ENCODE measurements around the gene NWD2. TPM values are rescaled to one million over a fixed set of nuclear protein-coding genes. Genes with fewer than 3 reads are reported as not detected.

NWD2 gene
- polyA plus RNA-seq, 1 donor from 2014 or later, result not detected

DNA sequence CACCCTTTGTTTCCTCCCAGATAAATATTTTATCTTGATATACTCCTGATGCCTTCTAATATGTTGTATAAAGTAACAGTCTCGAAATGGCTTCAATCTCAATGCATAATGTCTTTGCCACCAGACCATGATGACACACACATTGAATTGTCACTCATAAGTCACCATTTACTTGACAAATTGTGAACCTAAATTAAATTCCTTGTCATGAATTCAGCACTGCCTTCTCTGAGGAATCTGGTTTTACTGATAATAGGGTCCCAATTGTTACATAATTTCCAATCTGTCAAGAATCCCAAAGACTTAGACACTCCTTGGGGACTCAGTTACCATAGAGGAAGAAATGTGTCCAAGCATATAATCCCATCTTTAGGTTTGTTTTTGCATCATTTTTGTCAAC, 82.3 kb downstream of the NWD2 start:
- Mint-ChIP-seq H3K27ac (no peak overlapping the region), H3K9me3 (peaks cover 0 to 6% (median 5%) of the 10 kb centered on the region in 3 donors), H3K36me3 (no peaks in the 10 kb centered on the region), H3K4me1 (no peaks in the 10 kb centered on the region), H3K4me3 (no peak overlapping the region), H3K27me3 (no peaks in the 10 kb centered on the region)

DNA sequence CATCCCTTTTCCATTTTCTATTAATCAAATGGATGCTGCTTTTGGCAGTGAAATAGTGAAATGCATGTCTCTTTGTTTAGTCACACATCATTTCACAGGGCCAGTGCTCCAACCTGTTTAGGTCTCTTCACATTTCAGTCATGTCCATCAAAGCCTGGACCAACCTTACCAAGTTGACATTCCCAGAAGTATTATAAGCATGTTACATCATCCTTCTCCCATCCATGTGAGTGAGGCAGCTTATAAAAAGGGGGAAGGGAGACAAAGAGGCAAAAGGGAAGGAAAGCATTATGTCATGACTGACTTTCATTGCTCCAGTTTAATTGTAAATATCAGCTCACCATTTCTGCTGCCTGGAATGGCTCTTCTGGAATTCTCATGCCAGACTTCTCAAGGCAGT, 94.4 kb downstream of the NWD2 start:
- Mint-ChIP-seq H3K27ac (peak overlapping the region in 1 of 3 donors; percentile 40), H3K36me3 (no peaks in the 10 kb centered on the region), H3K4me3 (no peak overlapping the region), H3K9me3 (peaks cover 2 to 14% (median 5%) of the 10 kb centered on the region in 3 donors), H3K4me1 (no peaks in the 10 kb centered on the region), H3K27me3 (no peaks in the 10 kb centered on the region)

DNA sequence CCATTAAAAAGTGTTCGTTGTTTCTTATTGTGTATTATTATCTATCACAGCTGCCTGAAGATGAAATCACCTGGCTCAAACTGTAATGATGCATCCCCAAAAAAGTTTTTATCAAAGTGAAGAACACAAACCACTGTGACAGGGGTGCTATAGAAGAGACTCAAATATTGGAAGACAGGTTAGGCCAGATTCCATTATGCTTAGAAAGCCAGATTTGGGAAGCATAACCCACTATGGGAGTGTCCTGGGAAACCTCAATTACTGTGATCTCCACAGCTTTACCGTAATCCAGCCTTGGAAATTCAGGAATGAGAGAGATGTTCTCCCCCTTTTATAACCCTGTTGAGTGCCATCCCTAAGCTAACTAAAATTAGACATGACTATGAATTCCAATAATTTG, 114.2 kb downstream of the NWD2 start:
- Mint-ChIP-seq H3K27ac (no peak overlapping the region), H3K9me3 (peaks cover 0 to under 1% (median 0%) of the 10 kb centered on the region in 3 donors), H3K27me3 (peaks cover 7% of the 10 kb centered on the region), H3K4me1 (no peaks in the 10 kb centered on the region), H3K4me3 (no peak overlapping the region), H3K36me3 (no peaks in the 10 kb centered on the region)

DNA sequence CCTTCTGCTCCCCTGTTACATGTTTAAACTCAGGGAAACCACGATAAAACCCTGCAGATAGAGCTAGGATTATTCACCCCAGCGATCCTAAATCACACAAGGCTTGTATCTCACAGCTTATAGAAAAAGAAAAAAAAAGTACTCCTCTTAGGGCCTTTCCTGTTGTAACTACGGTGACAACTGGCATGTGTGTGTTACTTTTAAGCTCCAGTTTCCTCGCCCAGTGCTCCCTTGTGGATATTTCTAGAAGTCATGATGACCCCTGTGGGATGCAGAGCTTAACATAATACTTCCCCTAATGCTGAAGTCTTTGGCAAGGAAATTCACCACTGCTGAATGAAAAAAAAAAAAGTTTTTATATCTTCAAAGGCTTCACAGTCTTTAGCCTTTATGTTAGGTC, 114.7 kb downstream of the NWD2 start:
- H3K4me1 Mint-ChIP-seq, result no peaks in the 10 kb centered on the region
- H3K9me3 Mint-ChIP-seq, result no peaks in the 10 kb centered on the region
- no peak overlapping the region for H3K4me3 Mint-ChIP-seq

DNA sequence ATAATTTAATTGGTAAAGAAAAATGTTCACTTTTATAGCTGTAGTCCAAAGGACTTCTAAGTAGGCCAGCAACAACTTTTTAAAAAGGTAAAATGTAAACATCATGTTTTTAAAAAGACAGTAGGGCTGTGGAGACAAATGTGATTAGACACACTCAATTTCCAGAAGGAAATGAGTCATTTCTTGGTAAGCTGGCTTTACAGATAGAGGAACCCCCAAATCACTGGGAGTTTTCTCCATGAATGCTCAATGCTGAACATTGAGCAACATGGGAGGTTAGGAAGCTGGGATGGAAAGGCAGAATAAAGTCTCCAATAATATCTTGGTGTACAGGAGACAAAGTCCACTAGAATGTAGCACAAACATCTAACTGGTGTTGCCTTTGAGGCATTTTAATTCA, 121.3 kb downstream of the NWD2 start:
- peaks cover 7% of the 10 kb centered on the region for H3K27me3 Mint-ChIP-seq
- no peaks in the 10 kb centered on the region for H3K36me3 Mint-ChIP-seq
- no peak overlapping the region for H3K4me3 Mint-ChIP-seq
- H3K27ac Mint-ChIP-seq, result no peak overlapping the region
- no peaks in the 10 kb centered on the region for H3K9me3 Mint-ChIP-seq
- H3K4me1 Mint-ChIP-seq, result no peaks in the 10 kb centered on the region

More for the DNA sequence above, 114.7 kb downstream of the NWD2 start:
- no peaks in the 10 kb centered on the region for H3K36me3 Mint-ChIP-seq
- no peak overlapping the region for H3K27ac Mint-ChIP-seq
- peaks cover 7% of the 10 kb centered on the region for H3K27me3 Mint-ChIP-seq

DNA sequence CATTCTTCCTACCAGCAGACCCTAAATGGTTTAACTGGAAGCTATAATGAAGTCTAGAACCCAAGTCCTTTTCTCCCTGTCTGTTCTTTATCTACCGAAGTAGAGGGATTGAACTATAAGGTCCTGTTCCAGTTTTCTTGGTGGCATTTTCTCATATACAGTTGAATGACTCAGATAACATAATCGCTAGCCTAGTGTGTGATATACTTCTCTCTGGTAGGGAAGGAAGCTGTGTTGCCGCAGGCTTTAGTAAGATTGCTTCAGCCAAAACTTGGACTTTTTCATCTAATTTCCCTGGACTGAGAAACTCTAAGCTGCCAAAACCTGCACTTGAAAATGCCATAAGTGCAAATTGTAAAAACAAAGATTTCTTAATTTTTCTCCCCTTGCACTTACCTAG, 123.4 kb downstream of the NWD2 start:
- Mint-ChIP-seq H3K9me3 (no peaks in the 10 kb centered on the region), H3K4me1 (no peaks in the 10 kb centered on the region), H3K36me3 (no peaks in the 10 kb centered on the region), H3K27ac (no peak overlapping the region), H3K27me3 (peaks cover 2% of the 10 kb centered on the region), H3K4me3 (no peak overlapping the region)

DNA sequence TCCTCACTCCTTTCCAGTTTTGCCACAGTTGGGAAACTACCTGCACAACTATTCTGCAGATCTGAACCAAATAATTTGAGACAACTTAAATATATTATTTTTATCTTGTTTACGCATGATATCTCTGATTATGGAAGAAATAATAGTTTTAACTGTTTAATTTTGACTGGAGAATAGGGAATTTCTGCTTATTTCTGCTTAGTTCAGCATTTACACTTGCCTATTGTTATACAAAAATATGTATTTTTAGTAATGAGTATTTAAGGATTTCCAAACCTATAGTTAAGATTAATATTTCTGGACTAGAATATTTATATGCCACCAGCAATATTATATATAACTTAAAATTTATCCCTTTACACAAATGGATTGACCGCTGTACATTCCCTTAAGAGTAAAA, 125.5 kb downstream of the NWD2 start:
- no peak overlapping the region for H3K4me3 Mint-ChIP-seq
- H3K27ac Mint-ChIP-seq, result peak overlapping the region in 1 of 3 donors; percentile 11
- no peaks in the 10 kb centered on the region for H3K36me3 Mint-ChIP-seq
- no peaks in the 10 kb centered on the region for H3K4me1 Mint-ChIP-seq
- H3K9me3 Mint-ChIP-seq, result no peaks in the 10 kb centered on the region
- H3K27me3 Mint-ChIP-seq, result peaks cover 2% of the 10 kb centered on the region

DNA sequence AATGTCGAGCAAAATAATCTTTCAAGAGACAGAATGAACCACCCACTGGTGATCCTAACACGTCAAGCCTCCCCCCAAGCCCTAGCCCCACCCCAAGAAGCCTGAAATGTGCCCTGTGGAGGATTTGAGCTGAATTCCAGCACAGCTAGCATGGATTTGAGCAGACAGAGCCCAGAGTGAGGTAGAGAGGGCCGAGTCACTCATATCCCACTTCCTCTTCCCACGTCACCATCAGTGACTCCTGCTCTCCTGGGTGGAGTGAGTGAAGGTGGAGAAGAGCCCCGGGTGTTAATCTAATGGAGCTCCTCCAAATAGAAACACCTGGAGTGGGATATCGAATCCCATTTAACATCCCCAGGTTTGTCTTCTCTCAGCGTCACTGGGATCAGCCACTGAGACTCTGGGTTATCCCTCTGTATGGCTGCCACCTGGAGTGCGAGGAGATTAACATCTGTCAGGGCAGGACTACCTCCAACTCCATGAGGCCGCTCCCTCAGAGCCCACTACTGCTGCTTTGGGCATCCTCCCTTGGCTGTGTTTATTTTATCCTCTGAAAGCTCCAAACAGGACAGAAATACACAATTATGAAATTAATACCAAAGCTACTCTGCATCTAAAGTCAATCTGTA, 136.6 kb downstream of the NWD2 start:
- Mint-ChIP-seq H3K27ac (no peak overlapping the region), H3K4me1 (no peaks in the 10 kb centered on the region), H3K27me3 (peaks cover 1% of the 10 kb centered on the region), H3K4me3 (no peak overlapping the region), H3K36me3 (no peaks in the 10 kb centered on the region), H3K9me3 (no peaks in the 10 kb centered on the region)

DNA sequence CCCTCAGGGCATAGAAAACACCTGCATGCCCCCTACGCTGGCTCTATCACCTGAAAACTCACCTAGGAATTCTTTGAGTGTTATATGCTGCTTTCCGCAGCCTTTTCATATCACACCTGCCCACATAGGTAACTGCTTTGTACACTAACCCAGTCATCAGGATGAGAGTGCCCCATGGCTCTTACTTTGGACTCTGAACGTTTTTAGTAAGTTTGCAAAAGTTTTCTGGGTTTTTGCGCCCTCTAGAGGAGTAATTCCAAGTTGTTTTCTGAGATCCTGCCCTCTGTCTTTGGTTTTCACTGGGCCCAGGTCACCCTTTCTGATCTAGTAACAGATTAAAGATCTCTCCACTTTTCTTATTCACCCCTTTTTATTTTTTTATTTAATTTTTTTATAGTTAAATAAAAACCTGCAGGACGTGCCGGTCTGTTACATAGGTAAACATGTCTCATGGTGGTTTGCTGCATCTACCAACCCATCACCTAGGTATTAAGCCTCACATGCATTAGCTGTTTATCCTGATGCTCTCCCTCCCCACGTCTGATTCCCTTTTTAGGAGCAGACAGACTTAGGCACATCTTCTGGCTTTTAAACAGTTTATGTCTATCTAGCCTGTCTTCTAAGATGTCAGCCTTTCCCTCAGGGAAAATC, 139.2 kb downstream of the NWD2 start:
- Mint-ChIP-seq H3K27ac (no peak overlapping the region), H3K4me1 (peaks cover 0 to 1% (median 0%) of the 10 kb centered on the region in 3 donors), H3K4me3 (no peak overlapping the region)

DNA sequence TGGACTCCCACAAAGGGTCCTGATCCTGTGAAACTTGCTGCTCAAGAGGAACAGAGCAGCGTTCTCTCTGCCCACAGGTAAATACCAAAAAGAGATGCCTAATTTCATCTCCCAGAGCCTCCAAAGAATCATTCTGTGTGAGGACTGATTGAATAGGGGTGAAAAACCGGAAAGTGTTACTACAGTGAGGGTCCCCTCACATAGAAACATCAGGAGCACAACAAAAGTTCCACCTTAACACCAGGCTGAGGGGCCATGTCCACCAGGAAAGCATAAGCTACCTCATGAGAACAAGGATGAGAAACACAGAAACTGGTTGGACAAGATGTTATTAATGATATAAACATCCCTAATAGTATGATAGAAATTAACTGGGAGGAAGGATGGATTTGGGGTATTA, 140.9 kb downstream of the NWD2 start:
- peaks cover 1% of the 10 kb centered on the region for H3K27me3 Mint-ChIP-seq
- H3K27ac Mint-ChIP-seq, result no peak overlapping the region
- H3K36me3 Mint-ChIP-seq, result no peaks in the 10 kb centered on the region
- H3K4me1 Mint-ChIP-seq, result peaks cover 0 to 1% (median 0%) of the 10 kb centered on the region in 3 donors
- H3K4me3 Mint-ChIP-seq, result no peak overlapping the region
- H3K9me3 Mint-ChIP-seq, result no peaks in the 10 kb centered on the region

More for the DNA sequence above, 139.2 kb downstream of the NWD2 start:
- no peaks in the 10 kb centered on the region for H3K36me3 Mint-ChIP-seq
- H3K27me3 Mint-ChIP-seq, result peaks cover 1% of the 10 kb centered on the region
- H3K9me3 Mint-ChIP-seq, result no peaks in the 10 kb centered on the region

DNA sequence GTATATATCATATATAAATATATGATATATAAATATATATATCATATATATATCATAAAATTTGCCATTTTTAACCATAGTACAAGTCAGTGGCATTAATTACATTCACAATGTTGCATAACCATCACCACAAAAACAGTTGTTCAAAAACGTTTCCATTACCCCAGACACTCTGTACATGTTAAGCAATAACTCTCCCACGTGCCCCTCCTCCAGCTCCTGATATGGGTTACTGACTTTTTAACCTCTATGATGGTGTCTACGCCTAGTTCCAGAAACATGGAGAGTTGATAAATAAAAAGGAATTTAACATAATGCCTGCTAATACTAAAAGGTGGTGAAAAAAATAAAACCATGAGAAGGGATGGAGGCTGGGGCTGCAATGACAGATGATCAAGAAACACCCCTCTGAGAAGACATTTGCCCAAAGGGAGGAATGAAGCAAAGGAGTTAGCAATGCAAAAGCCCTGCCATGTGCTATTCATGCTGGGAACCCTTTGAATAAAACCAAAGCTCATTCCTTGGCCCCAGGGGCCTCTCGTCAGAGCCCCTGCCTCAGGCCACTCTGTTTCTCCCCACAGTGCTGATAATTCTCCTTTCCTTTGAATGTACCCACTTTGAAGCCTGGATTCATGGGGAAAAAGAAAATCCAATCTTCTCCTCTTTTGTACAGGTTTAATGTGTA, 144.3 kb downstream of the NWD2 start:
- peaks cover 4% of the 10 kb centered on the region for H3K27me3 Mint-ChIP-seq
- peaks cover 0 to 1% (median 0%) of the 10 kb centered on the region in 3 donors for H3K4me1 Mint-ChIP-seq
- H3K9me3 Mint-ChIP-seq, result no peaks in the 10 kb centered on the region
- no peaks in the 10 kb centered on the region for H3K36me3 Mint-ChIP-seq
- H3K27ac Mint-ChIP-seq, result no peak overlapping the region
- H3K4me3 Mint-ChIP-seq, result no peak overlapping the region

DNA sequence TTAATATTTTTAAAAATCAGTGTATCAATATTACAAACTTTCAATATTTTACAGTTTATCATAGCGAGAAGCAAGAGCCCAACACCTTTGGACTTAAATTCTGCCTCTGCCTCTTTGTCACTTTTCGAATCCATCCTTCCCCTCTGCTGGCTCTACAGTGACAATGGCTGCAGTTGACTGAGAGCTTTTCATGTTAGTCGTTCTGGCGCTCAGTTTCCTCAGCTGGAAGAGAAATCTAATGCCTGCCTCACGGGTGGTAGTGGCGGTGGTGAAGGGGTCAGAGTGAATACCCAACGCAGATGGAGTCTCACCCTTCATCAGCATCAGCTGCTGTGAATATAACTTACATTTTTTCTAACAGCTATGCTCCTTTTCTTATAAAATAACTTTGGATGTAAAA, 144.8 kb downstream of the NWD2 start:
- Mint-ChIP-seq H3K4me1 (peaks cover 0 to 1% (median 0%) of the 10 kb centered on the region in 3 donors), H3K27ac (no peak overlapping the region), H3K4me3 (no peak overlapping the region), H3K9me3 (no peaks in the 10 kb centered on the region), H3K36me3 (no peaks in the 10 kb centered on the region), H3K27me3 (peaks cover 4% of the 10 kb centered on the region)

DNA sequence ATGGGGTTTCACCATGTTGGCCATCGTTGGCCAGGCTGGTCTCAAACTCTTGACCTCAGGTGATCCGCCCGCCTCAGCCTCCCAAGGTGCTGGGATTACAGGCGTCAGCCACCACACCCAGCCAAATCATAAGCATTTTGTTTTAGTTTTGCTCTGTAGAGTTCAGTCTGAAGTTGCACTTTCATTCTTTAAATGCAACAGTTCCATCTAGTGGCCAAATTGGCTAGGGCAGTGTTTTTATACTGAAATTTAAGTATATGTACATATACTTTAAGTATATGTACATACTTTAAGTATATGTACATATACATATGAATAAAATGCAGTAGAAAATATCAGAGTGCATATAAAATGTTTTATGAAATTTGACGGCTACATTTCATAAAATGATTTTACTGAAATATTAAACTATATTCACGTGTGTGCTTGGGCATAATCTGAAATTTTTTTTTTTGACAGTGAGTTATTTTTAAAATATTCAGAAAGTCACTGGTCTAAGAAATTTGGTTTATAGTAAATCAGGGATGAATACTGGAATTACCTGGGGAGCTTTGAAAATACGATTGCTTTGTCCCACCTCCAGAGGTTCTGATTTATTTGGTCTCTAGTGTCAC, 145.5 kb downstream of the NWD2 start:
- Mint-ChIP-seq H3K27me3 (peaks cover 5% of the 10 kb centered on the region), H3K36me3 (no peaks in the 10 kb centered on the region), H3K4me1 (peaks cover 0 to 1% (median 0%) of the 10 kb centered on the region in 3 donors), H3K4me3 (no peak overlapping the region), H3K9me3 (no peaks in the 10 kb centered on the region), H3K27ac (no peak overlapping the region)

DNA sequence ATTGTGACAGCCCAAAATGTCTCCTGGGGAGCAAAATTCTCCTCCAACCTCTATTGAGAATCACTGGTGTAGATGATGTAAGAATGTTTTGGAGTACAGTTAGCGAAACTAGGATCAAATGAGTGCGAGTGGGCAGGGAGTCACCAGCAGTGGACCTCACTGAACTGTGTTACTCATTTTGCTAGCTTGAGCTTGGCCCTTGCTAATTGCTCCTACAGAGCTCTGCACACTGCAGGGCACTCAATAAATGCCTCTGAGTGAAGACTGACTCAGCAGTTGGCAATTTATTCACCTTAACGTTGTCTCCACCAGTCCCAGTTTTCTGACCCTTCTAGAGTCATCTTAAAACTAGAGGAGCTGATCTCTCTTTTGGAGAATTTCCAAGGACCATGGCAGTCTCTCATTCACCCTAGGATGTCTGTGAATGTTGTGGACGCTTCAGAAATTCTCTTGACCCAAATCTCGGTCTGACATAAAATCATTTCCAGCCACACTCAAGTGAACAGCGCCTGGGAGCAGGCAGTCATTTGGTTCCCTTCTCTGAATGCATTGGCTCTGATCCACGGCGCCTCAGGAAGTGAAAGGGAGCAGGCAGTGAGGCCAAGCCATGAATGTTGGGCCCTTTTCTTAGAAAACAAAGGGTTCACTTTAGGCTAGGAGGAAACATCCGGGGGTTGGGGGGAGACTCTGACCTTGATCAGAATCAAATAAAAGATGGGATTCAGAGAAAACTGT, 148.1 kb downstream of the NWD2 start:
- H3K9me3 Mint-ChIP-seq, result peaks cover 0 to under 1% (median 0%) of the 10 kb centered on the region in 3 donors
- no peaks in the 10 kb centered on the region for H3K4me1 Mint-ChIP-seq

DNA sequence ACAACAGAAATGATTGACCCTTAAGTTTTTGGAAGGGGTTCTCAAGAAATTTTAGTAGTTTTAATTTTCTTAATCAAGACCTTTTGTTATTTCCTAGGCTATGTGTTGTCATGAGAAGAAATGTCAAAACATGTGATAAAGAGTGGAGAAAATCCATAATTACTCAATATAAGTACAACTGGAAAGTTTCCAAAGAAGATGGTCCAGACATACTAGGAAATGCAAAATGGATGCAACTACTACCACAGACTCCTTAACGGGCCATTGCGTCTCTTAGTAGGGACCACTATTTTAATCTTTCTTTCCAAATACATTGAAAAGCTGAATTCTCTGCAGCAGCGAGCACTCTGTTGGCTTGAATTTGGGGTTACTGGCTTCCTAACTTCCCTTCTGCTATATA, 148.8 kb downstream of the NWD2 start:
- H3K27me3 Mint-ChIP-seq, result peaks cover 12% of the 10 kb centered on the region
- peaks cover 0 to 3% (median 1%) of the 10 kb centered on the region in 3 donors for H3K9me3 Mint-ChIP-seq
- H3K4me1 Mint-ChIP-seq, result no peaks in the 10 kb centered on the region

More for the DNA sequence above, 148.1 kb downstream of the NWD2 start:
- Mint-ChIP-seq H3K27ac (no peak overlapping the region), H3K36me3 (peaks cover 1% of the 10 kb centered on the region), H3K4me3 (no peak overlapping the region), H3K27me3 (peaks cover 10% of the 10 kb centered on the region)

More for the DNA sequence above, 148.8 kb downstream of the NWD2 start:
- H3K27ac Mint-ChIP-seq, result no peak overlapping the region
- H3K4me3 Mint-ChIP-seq, result no peak overlapping the region
- H3K36me3 Mint-ChIP-seq, result peaks cover 1% of the 10 kb centered on the region
